DND-41 (cell line): ENCODE results near the gene TAB3.

Source experiments
- EZH2 ChIP-seq: IDR thresholded peaks from 3 replicates; pipeline ENCODE4 v1.6.1; 2012; ENCODE audit warnings: borderline replicate concordance, low read depth, mild to moderate bottlenecking, moderate library complexity, low read length, inconsistent platforms; ENCODE audit not compliant: severe bottlenecking
- TF ChIP-seq, protein P1 (sequence below): IDR thresholded peaks from 2 replicates; pipeline ENCODE4 v1.5.1; 2012; ENCODE audit warnings: borderline replicate concordance, low read length, moderate library complexity, mild to moderate bottlenecking; ENCODE audit not compliant: poor library complexity, severe bottlenecking; ENCODE audit errors: extremely low read depth

- TF ChIP-seq, protein P1, sequence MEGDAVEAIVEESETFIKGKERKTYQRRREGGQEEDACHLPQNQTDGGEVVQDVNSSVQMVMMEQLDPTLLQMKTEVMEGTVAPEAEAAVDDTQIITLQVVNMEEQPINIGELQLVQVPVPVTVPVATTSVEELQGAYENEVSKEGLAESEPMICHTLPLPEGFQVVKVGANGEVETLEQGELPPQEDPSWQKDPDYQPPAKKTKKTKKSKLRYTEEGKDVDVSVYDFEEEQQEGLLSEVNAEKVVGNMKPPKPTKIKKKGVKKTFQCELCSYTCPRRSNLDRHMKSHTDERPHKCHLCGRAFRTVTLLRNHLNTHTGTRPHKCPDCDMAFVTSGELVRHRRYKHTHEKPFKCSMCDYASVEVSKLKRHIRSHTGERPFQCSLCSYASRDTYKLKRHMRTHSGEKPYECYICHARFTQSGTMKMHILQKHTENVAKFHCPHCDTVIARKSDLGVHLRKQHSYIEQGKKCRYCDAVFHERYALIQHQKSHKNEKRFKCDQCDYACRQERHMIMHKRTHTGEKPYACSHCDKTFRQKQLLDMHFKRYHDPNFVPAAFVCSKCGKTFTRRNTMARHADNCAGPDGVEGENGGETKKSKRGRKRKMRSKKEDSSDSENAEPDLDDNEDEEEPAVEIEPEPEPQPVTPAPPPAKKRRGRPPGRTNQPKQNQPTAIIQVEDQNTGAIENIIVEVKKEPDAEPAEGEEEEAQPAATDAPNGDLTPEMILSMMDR = no peak
- TF ChIP-seq EZH2 = no peak
Measured at GRCh38 chrX:30794497-30794896, 94.6 kb downstream of the TAB3 start.
